Lower leg skin (tissue), 4 donors: ENCODE results near the gene HSDL2. TPM values are rescaled to one million over a fixed set of nuclear protein-coding genes. Genes with fewer than 3 reads are reported as not detected.

ENCODE experiments used
- DNase-seq, 2 donors: peaks; one replicate each; pipeline ENCODE4 v3.0.0-alpha.2; 2019; ENCODE audit warnings: low spot score in 2 of 2
- H3K4me3 ChIP-seq: fragments of 200-600 bp; sonication (generic); 2 replicates; pipeline ENCODE4 v1.5.1; 2017; ENCODE audit warnings: mild to moderate bottlenecking, low read depth; ENCODE audit not compliant: poor library complexity, severe bottlenecking
- POLR2A ChIP-seq, 2 donors: fragments of 450-650 bp; IDR thresholded peaks; one replicate each; pipeline ENCODE4 v1.6.1; 2016 to 2017; ENCODE audit warnings: antibody characterized with exemption in 2 of 2, mild to moderate bottlenecking in 1 of 2, moderate library complexity in 1 of 2
- WGBS, 2 donors: methylation state at CpG; one replicate each; pipeline ENCODE4 v1.1.5; 2018; 5-methylcytosine and 5-hydroxymethylcytosine counted together
- intact Hi-C: fragments of 100-400 bp; cut with DNase I; formaldehyde crosslinking; loops from one replicate; pipeline ENCODE4 v1.15.0; 2023; ENCODE audit warnings: low total_unique reads
- total RNA-seq, 4 donors: library from RNA; depleted of rRNA; stranded (reverse); fragments of >200 nt; gene quantifications; one replicate each; pipeline ENCODE4 v1.1.0, GENCODE V29; 2016
- TF ChIP-seq, protein P1 (sequence below), 3 donors: fragments of 450-650 bp; IDR thresholded peaks; one replicate each; pipeline ENCODE4 v1.5.1; 2016; ENCODE audit warnings: antibody characterized with exemption in 3 of 3, mild to moderate bottlenecking in 3 of 3, moderate library complexity in 2 of 3

Gene HSDL2
- total RNA-seq, 4 donors from 2014 or later, result 26.7 to 52.8 (median 50.2) TPM

DNA sequence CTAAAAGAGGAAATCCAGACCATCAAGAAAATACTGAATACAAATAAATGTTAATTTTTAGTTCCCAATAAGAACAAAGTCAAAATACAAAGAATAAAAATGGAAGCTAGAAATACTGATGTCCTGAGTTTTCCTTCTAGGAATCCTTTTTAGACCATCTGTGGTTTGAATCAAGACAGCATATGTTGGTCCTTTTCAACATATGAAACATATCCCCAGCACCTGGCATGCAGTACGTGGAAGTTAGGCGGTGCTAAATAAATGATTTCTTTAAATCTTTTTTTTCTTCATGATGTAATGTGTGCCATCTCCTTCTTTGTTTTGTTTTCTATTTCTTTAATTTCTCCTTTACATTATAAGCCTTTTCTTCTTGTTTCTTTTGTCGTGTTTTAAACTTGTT is 140.7 kb downstream of the HSDL2 start:
- TF ChIP-seq, protein P1, sequence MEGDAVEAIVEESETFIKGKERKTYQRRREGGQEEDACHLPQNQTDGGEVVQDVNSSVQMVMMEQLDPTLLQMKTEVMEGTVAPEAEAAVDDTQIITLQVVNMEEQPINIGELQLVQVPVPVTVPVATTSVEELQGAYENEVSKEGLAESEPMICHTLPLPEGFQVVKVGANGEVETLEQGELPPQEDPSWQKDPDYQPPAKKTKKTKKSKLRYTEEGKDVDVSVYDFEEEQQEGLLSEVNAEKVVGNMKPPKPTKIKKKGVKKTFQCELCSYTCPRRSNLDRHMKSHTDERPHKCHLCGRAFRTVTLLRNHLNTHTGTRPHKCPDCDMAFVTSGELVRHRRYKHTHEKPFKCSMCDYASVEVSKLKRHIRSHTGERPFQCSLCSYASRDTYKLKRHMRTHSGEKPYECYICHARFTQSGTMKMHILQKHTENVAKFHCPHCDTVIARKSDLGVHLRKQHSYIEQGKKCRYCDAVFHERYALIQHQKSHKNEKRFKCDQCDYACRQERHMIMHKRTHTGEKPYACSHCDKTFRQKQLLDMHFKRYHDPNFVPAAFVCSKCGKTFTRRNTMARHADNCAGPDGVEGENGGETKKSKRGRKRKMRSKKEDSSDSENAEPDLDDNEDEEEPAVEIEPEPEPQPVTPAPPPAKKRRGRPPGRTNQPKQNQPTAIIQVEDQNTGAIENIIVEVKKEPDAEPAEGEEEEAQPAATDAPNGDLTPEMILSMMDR (IDR thresholded peaks at IDR 0.05), result no peak
- TF ChIP-seq POLR2A (IDR thresholded peaks at IDR 0.05), result no peak
- no peak overlapping the region for H3K4me3 ChIP-seq
- 52 to 57% methylated on average over 3 of the region's 3 CpGs for WGBS, 2 donors
- DNase-seq, result no peak
- intact Hi-C loops, result no loop called here

Other genes with a start within 250 kb of the HSDL2 start
- gene SUSD1, start 204.8 kb upstream of the HSDL2 start, total RNA-seq, result 1 to 10 TPM; 2.6 to 6.2 (median 3.4) TPM
- gene PTBP3, start 46.5 kb upstream of the HSDL2 start, total RNA-seq, result 100 to 1,000 TPM in 3 of 4 donors, 10 to 100 TPM in 1; 82.5 to 201 (median 156) TPM
- gene KIAA1958, start 106.7 kb downstream of the HSDL2 start, total RNA-seq, result 10 to 100 TPM in 1 of 4 donors, 1 to 10 TPM in 3; 5.7 to 11.1 (median 6.8) TPM